GM12865 (cell line): ENCODE results near the gene ARRB2.

ENCODE experiments used
- DNase-seq: peaks from one replicate; pipeline ENCODE4 v3.0.0; 2010; ENCODE audit warnings: low read depth
- H3K4me3 ChIP-seq: 2 replicates; pipeline ENCODE4 v1.5.1; 2011; ENCODE audit warnings: mild to moderate bottlenecking, low read depth, low read length, control low read depth
- TF ChIP-seq, protein P1 (sequence below): IDR thresholded peaks from 2 replicates; pipeline ENCODE4 v1.5.1; 2011; ENCODE audit warnings: low read length, control low read depth, low read depth, inconsistent platforms; ENCODE audit not compliant: insufficient read depth; ENCODE audit errors: missing control alignments

ARRB2 gene

DNA sequence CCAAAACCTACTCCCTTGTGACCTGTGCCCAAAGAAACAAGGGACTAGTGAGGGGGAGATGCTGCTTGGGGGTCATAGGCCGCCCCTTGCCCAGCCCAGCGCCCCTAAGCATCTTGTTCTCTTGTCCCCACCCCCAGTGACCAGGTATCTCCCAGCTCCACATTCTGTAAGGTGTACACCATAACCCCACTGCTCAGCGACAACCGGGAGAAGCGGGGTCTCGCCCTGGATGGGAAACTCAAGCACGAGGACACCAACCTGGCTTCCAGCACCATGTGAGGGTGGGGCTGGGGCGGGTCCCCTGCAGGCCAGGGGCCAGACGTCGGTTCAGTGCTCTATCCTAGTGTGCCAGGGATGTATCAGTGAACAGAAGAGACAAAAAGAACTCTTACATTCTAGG is 8.7 kb downstream of the ARRB2 start:
- no peak for DNase-seq
- TF ChIP-seq, protein P1, sequence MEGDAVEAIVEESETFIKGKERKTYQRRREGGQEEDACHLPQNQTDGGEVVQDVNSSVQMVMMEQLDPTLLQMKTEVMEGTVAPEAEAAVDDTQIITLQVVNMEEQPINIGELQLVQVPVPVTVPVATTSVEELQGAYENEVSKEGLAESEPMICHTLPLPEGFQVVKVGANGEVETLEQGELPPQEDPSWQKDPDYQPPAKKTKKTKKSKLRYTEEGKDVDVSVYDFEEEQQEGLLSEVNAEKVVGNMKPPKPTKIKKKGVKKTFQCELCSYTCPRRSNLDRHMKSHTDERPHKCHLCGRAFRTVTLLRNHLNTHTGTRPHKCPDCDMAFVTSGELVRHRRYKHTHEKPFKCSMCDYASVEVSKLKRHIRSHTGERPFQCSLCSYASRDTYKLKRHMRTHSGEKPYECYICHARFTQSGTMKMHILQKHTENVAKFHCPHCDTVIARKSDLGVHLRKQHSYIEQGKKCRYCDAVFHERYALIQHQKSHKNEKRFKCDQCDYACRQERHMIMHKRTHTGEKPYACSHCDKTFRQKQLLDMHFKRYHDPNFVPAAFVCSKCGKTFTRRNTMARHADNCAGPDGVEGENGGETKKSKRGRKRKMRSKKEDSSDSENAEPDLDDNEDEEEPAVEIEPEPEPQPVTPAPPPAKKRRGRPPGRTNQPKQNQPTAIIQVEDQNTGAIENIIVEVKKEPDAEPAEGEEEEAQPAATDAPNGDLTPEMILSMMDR: no peak
- no peak overlapping the region for H3K4me3 ChIP-seq

DNA sequence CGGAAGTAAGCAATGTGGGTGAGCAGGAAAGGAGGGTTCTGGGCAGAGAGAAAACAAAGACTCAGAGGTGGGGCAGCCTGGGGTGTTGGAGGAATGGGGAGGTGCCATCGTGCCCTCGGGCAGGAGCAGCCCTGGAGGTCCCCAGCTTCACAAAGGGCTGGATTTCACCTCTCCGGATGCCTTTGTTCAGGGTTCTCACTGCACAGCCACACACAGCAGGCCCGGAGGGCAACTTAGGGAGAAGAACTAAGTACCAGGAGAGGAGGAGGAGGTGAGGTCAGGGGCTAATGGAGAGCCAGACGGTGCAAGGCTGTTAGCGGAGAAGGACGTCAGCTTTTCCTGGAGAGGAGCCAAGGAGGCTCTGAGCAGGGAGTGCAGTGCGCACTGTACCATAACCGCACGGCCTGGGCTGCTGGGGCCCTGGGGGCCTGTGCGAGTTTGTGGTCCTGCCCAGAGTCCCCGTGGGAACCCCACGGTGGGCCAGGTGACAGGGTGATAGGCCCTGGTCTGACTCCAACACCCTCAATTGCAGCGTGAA is 9.3 kb downstream of the ARRB2 start:
- TF ChIP-seq, protein P1: no peak
- no peak for DNase-seq
- no peak overlapping the region for H3K4me3 ChIP-seq

DNA sequence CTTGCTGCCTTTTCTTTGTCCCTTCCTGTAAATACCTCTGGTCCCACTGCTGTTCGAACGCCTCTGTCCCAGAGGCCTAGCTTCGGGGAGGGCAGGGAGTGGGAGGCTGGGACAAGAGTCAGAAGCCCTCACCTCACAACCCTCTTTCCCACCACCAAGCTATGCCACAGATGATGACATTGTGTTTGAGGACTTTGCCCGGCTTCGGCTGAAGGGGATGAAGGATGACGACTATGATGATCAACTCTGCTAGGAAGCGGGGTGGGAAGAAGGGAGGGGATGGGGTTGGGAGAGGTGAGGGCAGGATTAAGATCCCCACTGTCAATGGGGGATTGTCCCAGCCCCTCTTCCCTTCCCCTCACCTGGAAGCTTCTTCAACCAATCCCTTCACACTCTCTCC is 10.4 kb downstream of the ARRB2 start:
- no peak overlapping the region for H3K4me3 ChIP-seq

DNA sequence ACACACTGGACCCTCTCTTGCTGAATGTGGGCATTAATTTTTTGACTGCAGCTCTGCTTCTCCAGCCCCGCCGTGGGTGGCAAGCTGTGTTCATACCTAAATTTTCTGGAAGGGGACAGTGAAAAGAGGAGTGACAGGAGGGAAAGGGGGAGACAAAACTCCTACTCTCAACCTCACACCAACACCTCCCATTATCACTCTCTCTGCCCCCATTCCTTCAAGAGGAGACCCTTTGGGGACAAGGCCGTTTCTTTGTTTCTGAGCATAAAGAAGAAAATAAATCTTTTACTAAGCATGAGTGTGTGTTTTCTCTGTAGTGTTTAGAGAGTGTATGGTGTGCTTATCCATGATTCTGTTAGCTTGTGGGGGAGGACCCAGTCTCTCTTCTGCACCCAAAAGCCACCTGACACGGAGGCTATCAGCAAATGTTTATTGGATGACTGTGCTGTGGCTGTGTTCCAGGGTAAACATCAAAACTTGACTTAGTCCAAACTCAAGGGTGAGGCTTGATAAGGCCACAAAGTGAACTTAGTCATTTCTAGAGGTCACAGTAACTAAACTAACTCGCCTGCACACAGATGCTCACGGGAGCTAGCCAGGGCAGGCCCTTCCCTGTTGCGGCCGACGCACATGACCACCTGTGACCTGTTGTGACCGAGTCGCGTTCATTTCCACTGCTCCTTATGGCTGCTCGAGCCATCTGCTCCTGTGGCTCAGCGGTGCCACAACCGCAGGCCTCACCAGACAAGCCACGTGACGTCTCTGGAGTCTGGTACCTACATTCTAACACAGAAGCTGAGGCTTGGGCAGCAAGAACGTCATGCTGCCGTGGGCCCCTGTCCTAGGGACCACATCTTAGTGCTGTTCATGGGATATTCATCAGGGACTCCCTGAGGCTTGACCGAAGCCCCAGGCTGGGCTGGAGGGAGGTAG is 11.0 kb downstream of the ARRB2 start:
- TF ChIP-seq, protein P1: no peak
- no peak overlapping the region for H3K4me3 ChIP-seq

More for the DNA sequence above, 10.4 kb downstream of the ARRB2 start:
- DNase-seq: no peak
- TF ChIP-seq, protein P1: no peak

DNA sequence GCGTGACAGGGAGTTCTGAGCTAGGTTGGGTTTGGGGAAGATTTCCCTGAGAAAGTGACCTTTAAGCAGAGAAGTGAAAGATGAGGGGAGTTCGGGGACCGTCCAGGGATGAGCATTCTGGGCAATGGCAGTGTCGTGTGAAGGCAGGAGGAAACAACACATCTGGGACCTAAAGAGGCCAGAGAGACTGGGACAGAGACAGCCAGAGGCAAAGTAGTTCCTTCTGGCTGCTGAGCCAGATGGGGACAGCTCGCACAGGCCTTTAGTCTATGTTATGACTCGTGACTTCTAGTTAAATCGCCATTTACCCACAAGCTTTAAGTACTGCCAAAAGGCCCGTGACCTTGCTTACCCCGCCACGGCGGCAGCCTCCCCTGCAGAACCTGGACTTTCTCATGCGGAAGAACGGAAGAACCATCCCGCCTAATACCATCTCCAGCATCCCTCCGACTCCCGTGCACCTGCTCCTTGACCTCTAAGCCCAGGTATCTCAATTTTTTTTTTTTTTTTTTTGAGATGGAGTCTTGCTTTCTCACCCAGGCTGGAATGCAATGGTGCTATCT is 12.3 kb downstream of the ARRB2 start:
- DNase-seq: no peak
- no peak overlapping the region for H3K4me3 ChIP-seq
- TF ChIP-seq, protein P1: no peak

More for the DNA sequence above, 11.0 kb downstream of the ARRB2 start:
- DNase-seq: no peak

DNA sequence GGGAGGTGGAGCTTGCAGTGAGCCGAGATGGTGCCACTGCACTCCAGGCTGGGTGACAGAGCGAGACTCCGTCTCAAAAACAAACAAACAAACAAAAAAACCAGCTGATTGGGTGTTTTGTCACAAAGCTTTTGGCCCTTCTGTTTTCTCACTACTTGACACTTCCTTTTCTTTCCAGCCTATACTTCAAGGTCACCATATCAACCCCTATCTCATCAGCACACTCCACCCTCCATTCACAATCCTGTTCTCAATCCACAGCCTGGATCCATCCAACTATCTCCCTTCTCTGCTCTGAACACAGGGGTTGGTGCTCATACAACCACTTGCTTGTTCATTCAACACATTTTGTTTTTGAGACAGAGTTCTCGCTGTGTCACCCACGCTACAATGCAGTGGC is 14.2 kb downstream of the ARRB2 start:
- TF ChIP-seq, protein P1: no peak
- no peak overlapping the region for H3K4me3 ChIP-seq
- no peak for DNase-seq
